H9 (cell line): Measurements from ENCODE around the gene PNPLA7. TPM values are rescaled to one million over a fixed set of nuclear protein-coding genes. Genes with fewer than 3 reads are reported as not detected.

ENCODE experiments used
- DNase-seq: peaks from one replicate; pipeline ENCODE4 v3.0.0-alpha.2; 2017
- H2AFZ ChIP-seq: one replicate; pipeline ENCODE4 v1.6.1; 2013; ENCODE audit warnings: mild to moderate bottlenecking, low read length, control low read depth, moderate library complexity
- H2AK5ac ChIP-seq: 2 replicates; pipeline ENCODE4 v1.6.1; 2013; ENCODE audit warnings: low read length, control low read depth, mixed read lengths; ENCODE audit not compliant: insufficient read length
- H2BK120ac ChIP-seq: one replicate; pipeline ENCODE4 v1.6.1; 2013; ENCODE audit warnings: low read depth, mild to moderate bottlenecking, low read length, control low read depth, inconsistent platforms; ENCODE audit not compliant: poor library complexity, severe bottlenecking
- H2BK12ac ChIP-seq: 2 replicates; pipeline ENCODE4 v1.6.1; 2013; ENCODE audit warnings: low read length, control low read depth, mixed read lengths, low read depth; ENCODE audit not compliant: insufficient read length
- H2BK15ac ChIP-seq: 2 replicates; pipeline ENCODE4 v1.6.1; 2013; ENCODE audit warnings: low read depth, low read length, control low read depth
- H2BK20ac ChIP-seq: one replicate; pipeline ENCODE4 v1.6.1; 2013; ENCODE audit warnings: low read depth, mild to moderate bottlenecking, low read length, control low read depth, inconsistent platforms; ENCODE audit not compliant: poor library complexity, severe bottlenecking
- H2BK5ac ChIP-seq: 2 replicates; pipeline ENCODE4 v1.6.1; 2013; ENCODE audit warnings: low read length, control low read depth, mixed read lengths; ENCODE audit not compliant: insufficient read length
- H3K14ac ChIP-seq: 2 replicates; pipeline ENCODE4 v1.6.1; 2013; ENCODE audit warnings: low read length, control low read depth; ENCODE audit not compliant: insufficient read depth
- H3K18ac ChIP-seq: 2 replicates; pipeline ENCODE4 v1.6.1; 2013; ENCODE audit warnings: low read depth, mild to moderate bottlenecking, mixed read lengths, low read length, control low read depth; ENCODE audit not compliant: insufficient read length
- H3K23ac ChIP-seq: 2 replicates; pipeline ENCODE4 v1.6.1; 2013; ENCODE audit warnings: low read length, control low read depth, mixed read lengths, low read depth; ENCODE audit not compliant: insufficient read length
- H3K23me2 ChIP-seq: 2 replicates; pipeline ENCODE4 v1.6.1; 2013; ENCODE audit warnings: low read depth, mild to moderate bottlenecking, mixed read lengths, low read length, control low read depth; ENCODE audit not compliant: insufficient read length, poor library complexity, severe bottlenecking
- H3K27ac ChIP-seq: 2 replicates; pipeline ENCODE4 v1.5.1; 2013; ENCODE audit warnings: low read length, control low read depth, mixed read lengths, low read depth; ENCODE audit not compliant: insufficient read length
- H3K27me3 ChIP-seq: 2 replicates; pipeline ENCODE4 v1.6.1; 2013; ENCODE audit warnings: low read length, control low read depth, inconsistent platforms; ENCODE audit not compliant: insufficient read depth
- H3K4ac ChIP-seq: 2 replicates; pipeline ENCODE4 v1.6.1; 2013; ENCODE audit warnings: low read depth, mild to moderate bottlenecking, control low read depth, inconsistent platforms, low read length, moderate library complexity
- H3K4me1 ChIP-seq: 2 replicates; pipeline ENCODE4 v1.6.1; 2013; ENCODE audit warnings: low read length, control low read depth, inconsistent platforms; ENCODE audit not compliant: insufficient read depth
- H3K4me2 ChIP-seq: 2 replicates; pipeline ENCODE4 v1.6.1; 2013; ENCODE audit warnings: low read length, control low read depth, mixed read lengths; ENCODE audit not compliant: insufficient read length, insufficient read depth
- H3K56ac ChIP-seq: 2 replicates; pipeline ENCODE4 v1.6.1; 2013; ENCODE audit warnings: low read depth, mild to moderate bottlenecking, mixed read lengths, low read length, control low read depth; ENCODE audit not compliant: insufficient read length
- H3K79me1 ChIP-seq: 2 replicates; pipeline ENCODE4 v1.6.1; 2013; ENCODE audit warnings: low read depth, mild to moderate bottlenecking, moderate library complexity, low read length, control low read depth, inconsistent platforms; ENCODE audit not compliant: insufficient read depth, poor library complexity, severe bottlenecking
- H3K79me2 ChIP-seq: 2 replicates; pipeline ENCODE4 v1.6.1; 2013; ENCODE audit warnings: low read length, control low read depth, inconsistent platforms; ENCODE audit not compliant: insufficient read depth
- H3K9ac ChIP-seq: 2 replicates; pipeline ENCODE4 v1.6.1; 2013; ENCODE audit warnings: low read length, control low read depth, mixed read lengths; ENCODE audit not compliant: insufficient read length; ENCODE audit errors: extremely low read depth
- H3K9me3 ChIP-seq: one replicate; pipeline ENCODE4 v1.6.1; 2013; ENCODE audit warnings: low read depth, low read length, inconsistent platforms; ENCODE audit not compliant: control insufficient read depth
- H3T11ph ChIP-seq: one replicate; pipeline ENCODE4 v1.6.1; 2013; ENCODE audit warnings: mild to moderate bottlenecking, low read length, control low read depth, inconsistent platforms
- H4K20me1 ChIP-seq: one replicate; pipeline ENCODE4 v1.6.1; 2013; ENCODE audit not compliant: control insufficient read depth, insufficient read length, insufficient read depth
- H4K5ac ChIP-seq: 2 replicates; pipeline ENCODE4 v1.6.1; 2013; ENCODE audit warnings: low read depth, mild to moderate bottlenecking, mixed read lengths, low read length, control low read depth; ENCODE audit not compliant: insufficient read length
- H4K8ac ChIP-seq: replicated peaks from 2 replicates; pipeline ENCODE4 v1.6.1; 2013; ENCODE audit warnings: low read length, control low read depth, mixed read lengths, low read depth; ENCODE audit not compliant: insufficient read length
- H4K91ac ChIP-seq: 2 replicates; pipeline ENCODE4 v1.6.1; 2013; ENCODE audit warnings: low read depth, mild to moderate bottlenecking, moderate library complexity, mixed read lengths, low read length, control low read depth; ENCODE audit not compliant: insufficient read length
- H3K27ac Mint-ChIP-seq, 3 experiments: 2 replicates in 2 of 3; 3 replicates in 1 of 3; pipeline ENCODE4 v1.8.0; 2020 to 2021; ENCODE audit warnings: mixed read lengths in 3 of 3, mild to moderate bottlenecking in 1 of 3, moderate library complexity in 1 of 3
- H3K27me3 Mint-ChIP-seq: 2 replicates; pipeline ENCODE4 v1.8.0; 2021; ENCODE audit warnings: low read depth, mild to moderate bottlenecking, moderate library complexity, mixed read lengths
- H3K36me3 Mint-ChIP-seq, 3 experiments: 2 replicates in 2 of 3; 3 replicates in 1 of 3; pipeline ENCODE4 v1.8.0; 2020 to 2021; ENCODE audit warnings: low read depth in 3 of 3, mixed read lengths in 3 of 3; ENCODE audit not compliant: insufficient read depth in 1 of 3
- H3K4me1 Mint-ChIP-seq, 2 experiments: 2 replicates each; pipeline ENCODE4 v1.8.0; 2020; ENCODE audit warnings: mixed read lengths in 2 of 2
- H3K4me3 Mint-ChIP-seq, 2 experiments: 2 replicates in 1 of 2; 3 replicates in 1 of 2; pipeline ENCODE4 v1.8.0; 2020 to 2021; ENCODE audit warnings: mild to moderate bottlenecking in 2 of 2, mixed read lengths in 2 of 2, moderate library complexity in 1 of 2
- H3K9me3 Mint-ChIP-seq, 2 experiments: 2 replicates in 1 of 2; 3 replicates in 1 of 2; pipeline ENCODE4 v1.8.0; 2020; ENCODE audit warnings: mild to moderate bottlenecking in 2 of 2, mixed read lengths in 2 of 2, moderate library complexity in 1 of 2
- WGBS: extraction: QIAGEN DNeasy Blood & Tissue Kit; methylation state at CpG from one replicate; pipeline ENCODE4 v1.1.7; 2013; ENCODE audit warnings: missing lambda C conversion rate, low lambda C conversion rate, mixed read lengths; ENCODE audit not compliant: insufficient read length; ENCODE audit errors: extremely low coverage; 5-methylcytosine and 5-hydroxymethylcytosine counted together
- total RNA-seq: library from RNA; stranded (reverse); gene quantifications from 2 replicates; pipeline ENCODE4 v1.2.1, GENCODE V29; 2021
- TF ChIP-seq, protein P1 (sequence below): fragments of 200-600 bp; sonication (generic); conservative IDR thresholded peaks from 3 replicates; pipeline ENCODE4 v1.8.0; 2021; ENCODE audit warnings: antibody characterized with exemption, mild to moderate bottlenecking

The PNPLA7 gene
- total RNA-seq, 1 experiment from 2014 or later: 1.8 TPM

DNA sequence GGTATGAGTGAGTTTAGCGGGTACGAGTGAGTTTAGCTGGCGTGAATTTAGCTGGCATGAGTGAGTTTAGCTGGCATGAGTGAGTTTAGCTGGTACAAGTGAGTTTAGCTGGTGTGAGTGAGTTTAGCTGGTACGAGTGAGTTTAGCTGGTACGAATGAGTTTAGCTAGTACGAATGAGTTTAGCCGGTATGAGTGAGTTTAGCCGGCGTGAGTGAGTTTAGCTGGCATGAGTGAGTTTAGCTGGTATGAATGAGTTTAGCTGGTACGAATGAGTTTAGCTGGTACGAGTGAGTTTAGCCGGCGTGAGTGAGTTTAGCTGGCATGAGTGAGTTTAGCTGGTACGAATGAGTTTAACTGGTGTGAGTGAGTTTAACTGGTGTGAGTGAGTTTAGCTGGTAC, 41.0 kb downstream of the PNPLA7 start:
- no peak overlapping the region for H2BK15ac ChIP-seq
- peaks cover 0 to 2% (median 0%) of the 10 kb centered on the region in 3 experiments; a peak in 4 of 7 replicates for H3K36me3 Mint-ChIP-seq
- no peak overlapping the region for H2AK5ac ChIP-seq
- no peak overlapping the region for H3K27ac Mint-ChIP-seq
- no peak overlapping the region for H4K5ac ChIP-seq
- no peak overlapping the region for H4K8ac ChIP-seq
- no peak for DNase-seq
- peaks cover 10% of the 10 kb centered on the region for H3K27me3 Mint-ChIP-seq
- H2BK12ac ChIP-seq: no peak overlapping the region
- H3K9ac ChIP-seq: no peak overlapping the region
- H3K4me3 Mint-ChIP-seq: no peak overlapping the region
- H3K4me1 ChIP-seq: no peaks in the 10 kb centered on the region
- no peak overlapping the region for H3K4ac ChIP-seq
- H3K4me1 Mint-ChIP-seq: no peaks in the 10 kb centered on the region
- H3K9me3 ChIP-seq: no peaks in the 10 kb centered on the region
- H4K91ac ChIP-seq: no peak overlapping the region
- no peak overlapping the region for H2BK20ac ChIP-seq
- no peaks in the 10 kb centered on the region for H3K79me2 ChIP-seq
- H2BK5ac ChIP-seq: no peak overlapping the region
- H3K23me2 ChIP-seq: no peaks in the 10 kb centered on the region
- H3K27ac ChIP-seq: no peak overlapping the region
- no peaks in the 10 kb centered on the region for H4K20me1 ChIP-seq
- H2BK120ac ChIP-seq: no peak overlapping the region
- H3K9me3 Mint-ChIP-seq: peaks cover 17 to 70% of the 10 kb centered on the region in 2 experiments
- no peak overlapping the region for H3K18ac ChIP-seq
- H3K23ac ChIP-seq: no peak overlapping the region
- no peak overlapping the region for H3K56ac ChIP-seq
- no peak overlapping the region for H3K14ac ChIP-seq
- no peaks in the 10 kb centered on the region for H3K27me3 ChIP-seq
- TF ChIP-seq, protein P1, sequence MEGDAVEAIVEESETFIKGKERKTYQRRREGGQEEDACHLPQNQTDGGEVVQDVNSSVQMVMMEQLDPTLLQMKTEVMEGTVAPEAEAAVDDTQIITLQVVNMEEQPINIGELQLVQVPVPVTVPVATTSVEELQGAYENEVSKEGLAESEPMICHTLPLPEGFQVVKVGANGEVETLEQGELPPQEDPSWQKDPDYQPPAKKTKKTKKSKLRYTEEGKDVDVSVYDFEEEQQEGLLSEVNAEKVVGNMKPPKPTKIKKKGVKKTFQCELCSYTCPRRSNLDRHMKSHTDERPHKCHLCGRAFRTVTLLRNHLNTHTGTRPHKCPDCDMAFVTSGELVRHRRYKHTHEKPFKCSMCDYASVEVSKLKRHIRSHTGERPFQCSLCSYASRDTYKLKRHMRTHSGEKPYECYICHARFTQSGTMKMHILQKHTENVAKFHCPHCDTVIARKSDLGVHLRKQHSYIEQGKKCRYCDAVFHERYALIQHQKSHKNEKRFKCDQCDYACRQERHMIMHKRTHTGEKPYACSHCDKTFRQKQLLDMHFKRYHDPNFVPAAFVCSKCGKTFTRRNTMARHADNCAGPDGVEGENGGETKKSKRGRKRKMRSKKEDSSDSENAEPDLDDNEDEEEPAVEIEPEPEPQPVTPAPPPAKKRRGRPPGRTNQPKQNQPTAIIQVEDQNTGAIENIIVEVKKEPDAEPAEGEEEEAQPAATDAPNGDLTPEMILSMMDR: no peak
- no peak overlapping the region for H2AFZ ChIP-seq
- H3K79me1 ChIP-seq: no peaks in the 10 kb centered on the region
- no CpG with 5 or more reads among the region's 14 CpGs for WGBS
- no peak overlapping the region for H3K4me2 ChIP-seq
- H3T11ph ChIP-seq: no peak overlapping the region
